PFSK-1 (cell line): ENCODE measurements around the gene EPHA5.

Experiments used
- FOXP2 ChIP-seq: optimal IDR thresholded peaks from 2 replicates; pipeline ENCODE3; 2011; ENCODE audit warnings: borderline replicate concordance, control low read depth, inconsistent platforms; ENCODE audit not compliant: insufficient read depth; ENCODE audit errors: extremely low read length, extremely low read depth
- POLR2AphosphoS5 ChIP-seq: IDR thresholded peaks from 2 replicates; pipeline ENCODE4 v1.6.1; 2012; ENCODE audit warnings: low read depth, mild to moderate bottlenecking, control low read depth, low read length, moderate library complexity
- REST ChIP-seq, 2 experiments: IDR thresholded peaks; 2 replicates each; pipeline versions ENCODE4 v1.6.1 to v1.8.0; 2011 to 2012; ENCODE audit warnings: low read depth in 2 of 2, low read length in 2 of 2, control low read depth in 1 of 2, inconsistent platforms in 1 of 2, mild to moderate bottlenecking in 1 of 2, moderate library complexity in 1 of 2; ENCODE audit not compliant: insufficient read depth in 1 of 2
- SIN3A ChIP-seq: IDR thresholded peaks from 2 replicates; pipeline ENCODE4 v1.6.1; 2012; ENCODE audit warnings: mild to moderate bottlenecking, low read length, moderate library complexity, borderline replicate concordance; ENCODE audit not compliant: insufficient read depth
- TAF1 ChIP-seq: IDR thresholded peaks from 2 replicates; pipeline ENCODE4 v1.6.1; 2012; ENCODE audit warnings: low read length, control low read depth, borderline replicate concordance; ENCODE audit not compliant: insufficient read depth

EPHA5 gene

GRCh38 chr4:65665771-65666523 lies 4.3 kb downstream of the EPHA5 start:
- TF ChIP-seq REST (IDR thresholded peaks at IDR 0.05; ENCODE audit: insufficient read depth in 1 of 2, low read depth in 2 of 2, low read length in 2 of 2): no peak

- TF ChIP-seq REST (IDR thresholded peaks at IDR 0.05; ENCODE audit: insufficient read depth in 1 of 2, low read depth in 2 of 2, low read length in 2 of 2) (no peak), SIN3A (no peak), POLR2AphosphoS5 (no peak), TAF1 (no peak), FOXP2 (no peak)
Measured at GRCh38 chr4:65661471-65661870, 8.8 kb downstream of the EPHA5 start.

GRCh38 chr4:65658117-65658516 lies 12.2 kb downstream of the EPHA5 start:
- no peak for TF ChIP-seq POLR2AphosphoS5
- no peak for TF ChIP-seq REST (IDR thresholded peaks at IDR 0.05; ENCODE audit: insufficient read depth in 1 of 2, low read depth in 2 of 2, low read length in 2 of 2)
- TF ChIP-seq TAF1: no peak
- no peak for TF ChIP-seq FOXP2

- TF ChIP-seq SIN3A (no peak), TAF1 (no peak), FOXP2 (no peak), REST (IDR thresholded peaks at IDR 0.05; ENCODE audit: insufficient read depth in 1 of 2, low read depth in 2 of 2, low read length in 2 of 2) (no peak), POLR2AphosphoS5 (no peak)
Measured at GRCh38 chr4:65656008-65656407, 14.3 kb downstream of the EPHA5 start.

- TF ChIP-seq TAF1 (no peak), FOXP2 (no peak), REST (IDR thresholded peaks at IDR 0.05; ENCODE audit: insufficient read depth in 1 of 2, low read depth in 2 of 2, low read length in 2 of 2) (no peak), POLR2AphosphoS5 (no peak)
Measured at GRCh38 chr4:65654976-65655375, 15.3 kb downstream of the EPHA5 start.
